ENCODE data around the gene ATG4D.
A peak's percentile ranks its signal among the peaks of the same experiment; 100 is the strongest.

The ATG4D gene

DNA sequence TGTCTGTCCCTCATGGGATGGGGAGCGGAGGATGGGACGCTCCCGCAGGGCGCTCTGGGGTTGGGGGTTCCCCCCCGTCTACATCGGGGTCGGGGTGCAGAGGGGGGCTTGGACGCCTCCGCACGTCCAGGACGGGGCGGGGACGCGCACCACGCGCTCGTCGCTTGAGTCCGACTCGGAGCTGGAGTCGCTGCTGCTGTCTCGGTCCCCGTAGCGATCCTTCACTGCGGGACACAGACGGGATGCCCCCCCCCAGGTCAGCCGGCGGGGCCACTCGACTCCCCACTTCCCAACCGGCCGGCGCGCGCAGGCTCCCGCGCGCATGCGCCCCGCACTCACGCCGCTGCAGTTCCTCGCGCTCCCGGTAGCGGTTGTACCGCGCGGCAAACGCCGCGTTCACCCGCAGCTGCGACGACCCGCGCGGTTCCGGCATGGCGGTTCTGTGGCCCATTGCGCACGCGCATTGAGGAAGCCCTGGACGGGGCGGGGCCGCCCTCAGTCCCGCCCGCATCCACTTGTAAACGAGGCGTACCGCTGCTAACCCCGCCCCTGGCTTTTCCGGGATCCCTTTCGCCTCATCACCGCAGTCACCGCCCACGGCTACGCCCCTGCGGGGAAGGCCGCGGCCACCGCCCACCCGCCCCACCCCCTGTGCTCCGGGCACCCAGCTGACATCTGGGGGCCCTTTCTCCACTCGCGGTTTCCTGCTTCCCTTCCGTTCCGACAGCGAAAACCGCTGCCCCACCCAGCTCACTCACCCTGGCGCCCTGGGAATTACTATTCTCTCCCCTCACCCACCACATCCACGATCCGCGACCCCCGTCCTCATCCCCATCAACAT is 22.1 kb downstream of the ATG4D start, which contains the start of gene KRI1:
Gene KRI1, minus strand, starts transcription at position 444 of the 841 bp plus-strand sequence. Its CDS starts 11 bp downstream, at position 433.
- TF ChIP-seq, protein P1, sequence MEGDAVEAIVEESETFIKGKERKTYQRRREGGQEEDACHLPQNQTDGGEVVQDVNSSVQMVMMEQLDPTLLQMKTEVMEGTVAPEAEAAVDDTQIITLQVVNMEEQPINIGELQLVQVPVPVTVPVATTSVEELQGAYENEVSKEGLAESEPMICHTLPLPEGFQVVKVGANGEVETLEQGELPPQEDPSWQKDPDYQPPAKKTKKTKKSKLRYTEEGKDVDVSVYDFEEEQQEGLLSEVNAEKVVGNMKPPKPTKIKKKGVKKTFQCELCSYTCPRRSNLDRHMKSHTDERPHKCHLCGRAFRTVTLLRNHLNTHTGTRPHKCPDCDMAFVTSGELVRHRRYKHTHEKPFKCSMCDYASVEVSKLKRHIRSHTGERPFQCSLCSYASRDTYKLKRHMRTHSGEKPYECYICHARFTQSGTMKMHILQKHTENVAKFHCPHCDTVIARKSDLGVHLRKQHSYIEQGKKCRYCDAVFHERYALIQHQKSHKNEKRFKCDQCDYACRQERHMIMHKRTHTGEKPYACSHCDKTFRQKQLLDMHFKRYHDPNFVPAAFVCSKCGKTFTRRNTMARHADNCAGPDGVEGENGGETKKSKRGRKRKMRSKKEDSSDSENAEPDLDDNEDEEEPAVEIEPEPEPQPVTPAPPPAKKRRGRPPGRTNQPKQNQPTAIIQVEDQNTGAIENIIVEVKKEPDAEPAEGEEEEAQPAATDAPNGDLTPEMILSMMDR (IDR thresholded peaks at IDR 0.05; ENCODE audit: low read depth, low read length, missing control alignments): no peak
- peak within 1 kb of the TSS; percentile 90 for H3K4me3 ChIP-seq (ENCODE audit: low read depth, low read length)
- H3K27me3 ChIP-seq (replicated peaks): no peaks in the 10 kb centered on the region
- peak; percentile 96 for DNase-seq
- peaks cover 5% of the 10 kb centered on the region for H3K36me3 ChIP-seq (replicated peaks)
- in situ Hi-C loops (cut with HindIII; ENCODE audit: low pct_ligation_motif_present, low sequenced_read_pairs): no loop called here
- H3K27ac ChIP-seq: peak within 1 kb of the TSS; percentile 34

DNA sequence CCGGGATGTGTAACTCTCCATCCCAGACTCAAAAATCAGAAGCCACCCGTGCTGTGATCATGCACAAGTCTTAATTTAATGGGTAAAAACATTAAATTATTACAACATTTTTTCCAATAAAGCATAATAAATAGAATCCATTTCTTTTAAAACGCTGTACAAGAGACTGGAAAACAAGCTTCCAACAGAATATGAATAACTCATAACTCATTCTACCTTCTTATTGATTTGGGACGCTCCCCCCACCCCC is 22.6 kb downstream of the ATG4D start:
- DNase-seq: no peak
- TF ChIP-seq, protein P1 (IDR thresholded peaks at IDR 0.05; ENCODE audit: low read depth, low read length, missing control alignments): no peak
- in situ Hi-C loops (cut with HindIII; ENCODE audit: low pct_ligation_motif_present, low sequenced_read_pairs): no loop called here
- peaks cover 2% of the 10 kb centered on the region for H3K36me3 ChIP-seq (replicated peaks)
- peak overlapping the region; percentile 34 for H3K27ac ChIP-seq
- H3K4me3 ChIP-seq (ENCODE audit: low read depth, low read length): peak overlapping the region; percentile 90
- H3K27me3 ChIP-seq (replicated peaks): no peaks in the 10 kb centered on the region

DNA sequence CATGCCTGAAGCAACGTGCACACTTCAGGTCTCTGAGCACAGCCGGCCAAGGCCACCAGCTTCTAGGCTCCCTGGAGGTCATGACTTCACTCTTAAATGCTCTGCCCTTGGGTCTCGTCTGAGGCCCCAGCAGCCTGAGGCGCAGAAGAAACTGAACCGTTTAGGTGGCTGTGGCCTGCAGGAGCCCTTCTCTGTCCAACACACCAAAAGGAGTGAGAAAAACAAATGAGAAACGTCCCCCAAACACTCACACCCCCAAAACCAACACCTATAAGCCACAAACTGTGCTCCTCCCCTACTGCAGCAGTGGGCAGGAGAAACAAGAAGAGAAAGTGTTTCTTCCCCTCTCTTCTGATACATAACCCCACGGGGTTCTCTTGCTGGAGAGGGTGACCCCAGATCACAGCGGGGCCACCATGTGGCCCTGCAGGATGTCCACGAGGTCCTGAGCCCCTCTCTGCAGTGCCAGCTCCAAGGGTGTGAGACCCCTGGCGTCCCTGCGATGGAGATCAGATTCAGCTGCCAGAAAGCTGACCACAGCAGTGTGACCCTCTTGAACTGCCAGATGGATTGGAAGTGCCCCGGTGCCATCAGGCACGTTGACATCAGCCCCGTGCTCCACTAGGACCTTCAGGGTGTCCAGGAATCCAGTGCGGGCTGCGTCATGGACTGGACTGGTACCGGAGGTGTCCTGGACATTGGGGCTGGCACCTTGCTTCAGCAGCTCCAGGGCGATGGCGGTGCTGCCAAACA is 23.1 kb downstream of the ATG4D start:
- in situ Hi-C loops (cut with HindIII; ENCODE audit: low pct_ligation_motif_present, low sequenced_read_pairs): no loop called here
- no peaks in the 10 kb centered on the region for H3K36me3 ChIP-seq (replicated peaks)
- TF ChIP-seq, protein P1 (IDR thresholded peaks at IDR 0.05; ENCODE audit: low read depth, low read length, missing control alignments): no peak
- H3K27ac ChIP-seq: peak overlapping the region; percentile 34
- H3K4me3 ChIP-seq (ENCODE audit: low read depth, low read length): no peak overlapping the region
- DNase-seq: no peak
- no peaks in the 10 kb centered on the region for H3K27me3 ChIP-seq (replicated peaks)

DNA sequence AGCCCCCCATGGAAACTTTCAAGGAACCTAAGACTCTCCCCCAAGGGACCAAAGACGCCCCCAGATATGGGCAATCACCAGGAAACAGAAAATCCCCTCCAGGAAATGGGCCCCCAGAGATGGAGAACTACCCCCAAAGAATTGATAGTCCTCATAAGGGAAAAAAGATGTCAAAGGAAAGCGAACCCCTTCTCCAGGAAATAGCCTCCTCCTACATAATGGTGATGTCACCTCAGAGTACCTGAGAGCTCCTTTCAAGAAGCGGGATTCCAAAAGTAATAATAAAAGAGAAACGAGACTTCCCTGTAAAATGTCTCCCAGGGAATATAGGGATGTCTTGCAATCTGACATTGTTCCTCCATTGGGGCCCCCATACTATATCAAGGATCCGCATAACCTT is 24.0 kb downstream of the ATG4D start:
- DNase-seq: no peak
- no peaks in the 10 kb centered on the region for H3K36me3 ChIP-seq (replicated peaks)
- H3K27me3 ChIP-seq (replicated peaks): no peaks in the 10 kb centered on the region
- no peak overlapping the region for H3K27ac ChIP-seq
- H3K4me3 ChIP-seq (ENCODE audit: low read depth, low read length): peak overlapping the region; percentile 62
- in situ Hi-C loops (cut with HindIII; ENCODE audit: low pct_ligation_motif_present, low sequenced_read_pairs): no loop called here
- TF ChIP-seq, protein P1 (IDR thresholded peaks at IDR 0.05; ENCODE audit: low read depth, low read length, missing control alignments): no peak

DNA sequence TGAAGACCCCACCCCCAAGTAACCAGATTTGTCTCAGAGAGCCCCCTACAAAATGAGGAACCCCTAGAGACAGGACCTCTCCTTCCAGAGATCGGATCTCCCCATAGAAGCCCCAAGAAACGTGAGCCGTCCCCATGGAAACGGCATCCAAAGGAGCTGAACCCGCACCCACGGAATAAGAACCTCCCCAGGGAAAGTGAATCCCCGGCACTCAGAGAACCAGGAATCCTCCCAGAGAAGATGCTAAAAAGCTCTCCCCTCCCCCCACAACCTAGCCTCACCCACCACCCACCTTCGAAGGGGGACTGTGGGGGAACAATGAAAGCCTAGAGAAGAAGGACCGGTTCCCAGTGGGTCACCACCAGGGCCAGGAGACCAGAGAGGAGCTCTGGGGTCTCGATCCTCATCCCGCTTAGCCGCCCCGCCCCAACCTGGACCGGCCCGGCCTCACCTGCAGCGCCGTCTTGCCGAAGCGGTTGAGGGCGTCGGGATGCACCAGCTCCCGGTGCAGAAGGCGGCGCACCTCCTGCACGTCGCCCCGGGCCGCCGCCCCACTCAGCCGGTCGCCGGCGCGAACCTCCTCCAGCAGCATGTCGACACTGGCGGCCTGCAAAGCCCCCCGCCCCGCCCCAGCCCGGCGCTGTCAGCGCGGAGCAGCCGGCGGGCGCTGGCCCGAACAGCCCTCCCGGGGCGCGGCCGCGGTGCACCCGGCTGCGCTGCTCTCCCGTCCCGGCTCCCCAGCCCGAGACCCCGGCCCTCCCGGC is 24.5 kb downstream of the ATG4D start:
- H3K4me3 ChIP-seq (ENCODE audit: low read depth, low read length): peak overlapping the region; percentile 62
- in situ Hi-C loops (cut with HindIII; ENCODE audit: low pct_ligation_motif_present, low sequenced_read_pairs): no loop called here
- TF ChIP-seq, protein P1 (IDR thresholded peaks at IDR 0.05; ENCODE audit: low read depth, low read length, missing control alignments): no peak
- no peaks in the 10 kb centered on the region for H3K36me3 ChIP-seq (replicated peaks)
- DNase-seq: no peak
- no peaks in the 10 kb centered on the region for H3K27me3 ChIP-seq (replicated peaks)
- H3K27ac ChIP-seq: no peak overlapping the region
